Activated CD8-positive, alpha-beta memory T cell treated with anti-CD3 and anti-CD28 coated beads for 4 hours (primary cell): ENCODE measurements around the gene EPAS1.

ENCODE experiments used
- DNase-seq, 2 donors: peaks; one replicate each; pipeline ENCODE4 v3.0.0-alpha.2; 2020; ENCODE audit warnings: low read depth in 2 of 2

Gene EPAS1

GRCh38 chr2:46302005-46302695 is 4.9 kb downstream of the EPAS1 start:
- DNase-seq = no peak

- no peak for DNase-seq
Measured at GRCh38 chr2:46303233-46303632, 6.0 kb downstream of the EPAS1 start.

GRCh38 chr2:46303822-46304221 is 6.6 kb downstream of the EPAS1 start:
- DNase-seq = no peak

- DNase-seq = no peak
Measured at GRCh38 chr2:46304635-46305034, 7.4 kb downstream of the EPAS1 start.

GRCh38 chr2:46305187-46305586 is 8.0 kb downstream of the EPAS1 start:
- DNase-seq = no peak

GRCh38 chr2:46305767-46306166 is 8.6 kb downstream of the EPAS1 start:
- no peak for DNase-seq

GRCh38 chr2:46306330-46306751 is 9.1 kb downstream of the EPAS1 start:
- DNase-seq = no peak

- DNase-seq = no peak
Measured at GRCh38 chr2:46306988-46307655, 9.9 kb downstream of the EPAS1 start.

GRCh38 chr2:46308081-46308480 is 10.9 kb downstream of the EPAS1 start:
- DNase-seq = no peak

- no peak for DNase-seq
Measured at GRCh38 chr2:46308629-46309028, 11.4 kb downstream of the EPAS1 start.

GRCh38 chr2:46309052-46309953 is 12.1 kb downstream of the EPAS1 start:
- no peak for DNase-seq

GRCh38 chr2:46310446-46310845 is 13.2 kb downstream of the EPAS1 start:
- DNase-seq = no peak

- no peak for DNase-seq
Measured at GRCh38 chr2:46311651-46312223, 14.5 kb downstream of the EPAS1 start.

- DNase-seq = no peak
Measured at GRCh38 chr2:46313063-46313462, 15.9 kb downstream of the EPAS1 start.

GRCh38 chr2:46314065-46314835 is 17.0 kb downstream of the EPAS1 start:
- DNase-seq = no peak

GRCh38 chr2:46315103-46315890 is 18.1 kb downstream of the EPAS1 start:
- no peak for DNase-seq

- no peak for DNase-seq
Measured at GRCh38 chr2:46317094-46317486, 19.9 kb downstream of the EPAS1 start.

GRCh38 chr2:46318579-46319460 is 21.6 kb downstream of the EPAS1 start:
- no peak for DNase-seq

GRCh38 chr2:46319711-46320110 is 22.5 kb downstream of the EPAS1 start:
- DNase-seq = no peak

GRCh38 chr2:46320141-46320567 is 22.9 kb downstream of the EPAS1 start:
- DNase-seq = no peak
